RCC 7860 (cell line): ENCODE results near the gene CFB.
"Not testable (repeated sequence)": the region's sequence is repeated elsewhere in the genome, so short reads cannot be mapped to it uniquely, and the experiment has no call there.

ENCODE experiments used
- DNase-seq: peaks from one replicate; pipeline ENCODE4 v3.0.0-alpha.2; 2015; ENCODE audit warnings: low spot score
- FAIRE-seq: peaks from 2 replicates; lab custom pipeline; 2012; peaks lifted over from hg19 to GRCh38; lab: Jason Lieb, UNC

Gene CFB

GRCh38 chr6:31969712-31970603 lies 24.1 kb downstream of the CFB start:
- DNase-seq = peak; percentile 21
- no peak for FAIRE-seq

GRCh38 chr6:31970604-31971271 lies 24.8 kb downstream of the CFB start:
- peak; percentile 3 for DNase-seq
- FAIRE-seq = no peak

GRCh38 chr6:31971279-31971992 lies 25.5 kb downstream of the CFB start:
- FAIRE-seq = no peak
- no peak for DNase-seq

GRCh38 chr6:31971993-31972708 lies 26.3 kb downstream of the CFB start, which contains the start of gene DXO:
TSS of gene DXO (minus strand) at chr6:31972138. CDS start at chr6:31971675, 463 bp downstream.
- FAIRE-seq (no peak), DNase-seq (peak; percentile 90)

GRCh38 chr6:31972709-31973350 lies 26.9 kb downstream of the CFB start:
- FAIRE-seq = no peak
- no peak for DNase-seq

GRCh38 chr6:31976065-31976464 lies 30.2 kb downstream of the CFB start:
- not testable (repeated sequence) for FAIRE-seq, DNase-seq

- FAIRE-seq (no peak), DNase-seq (no peak)
Observed at GRCh38 chr6:31977816-31978431, 32.0 kb downstream of the CFB start.

- no peak for DNase-seq
- no peak for FAIRE-seq
Observed at GRCh38 chr6:31978831-31979230, 32.9 kb downstream of the CFB start.

- FAIRE-seq = no peak
- DNase-seq = no peak
Observed at GRCh38 chr6:31979238-31979898, 33.5 kb downstream of the CFB start.

GRCh38 chr6:31980195-31980876 lies 34.4 kb downstream of the CFB start:
- DNase-seq, FAIRE-seq: not testable (repeated sequence)

- not testable (repeated sequence) for DNase-seq
Observed at GRCh38 chr6:31980998-31981397, 35.1 kb downstream of the CFB start.

GRCh38 chr6:31981744-31982143 lies 35.8 kb downstream of the CFB start, which contains the start of gene C4A:
TSS of gene C4A (plus strand) at chr6:31982057. CDS start at chr6:31982108, 51 bp downstream.
- not testable (repeated sequence) for DNase-seq, FAIRE-seq

More at GRCh38 chr6:31980998-31981397, 35.1 kb downstream of the CFB start:
- FAIRE-seq = not testable (repeated sequence)

- FAIRE-seq = not testable (repeated sequence)
Observed at GRCh38 chr6:31989363-31989762, 43.5 kb downstream of the CFB start.

GRCh38 chr6:31994421-31994820 lies 48.5 kb downstream of the CFB start:
- FAIRE-seq, DNase-seq: not testable (repeated sequence)

More at GRCh38 chr6:31989363-31989762, 43.5 kb downstream of the CFB start:
- not testable (repeated sequence) for DNase-seq

- FAIRE-seq, DNase-seq: not testable (repeated sequence)
Observed at GRCh38 chr6:31996385-31996784, 50.5 kb downstream of the CFB start.
